ENCODE results near the gene DDX5.
A peak's percentile ranks its signal among the peaks of the same experiment; 100 is the strongest.

Gene DDX5

GRCh38 chr17:64449545-64449944, 56.5 kb downstream of the DDX5 start:
- no peak for DNase-seq (ENCODE audit: low read depth)
- TF ChIP-seq CTCF (IDR thresholded peaks at IDR 0.05; ENCODE audit: low read depth, low read length, missing control alignments), result no peak
- H3K4me3 ChIP-seq (ENCODE audit: low read depth, low read length), result no peak overlapping the region; the same call in 1 of the 2 replicates

- TF ChIP-seq CTCF (IDR thresholded peaks at IDR 0.05; ENCODE audit: low read depth, low read length, missing control alignments), result no peak
- H3K4me3 ChIP-seq (ENCODE audit: low read depth, low read length), result peak within 1 kb of the TSS; percentile 24
- DNase-seq (ENCODE audit: low read depth), result peak; percentile 74
These were observed 57.2 kb downstream of the DDX5 start, which contains the start of gene MILR1 for GRCh38 chr17:64448665-64449512. MILR1 (plus strand) TSS chr17:64449115; CDS start chr17:64449169, 54 bp downstream.
